CD4-positive, alpha-beta memory T cell (primary cell): Measurements from ENCODE around the gene ZNF559. TPM values are rescaled to one million over a fixed set of nuclear protein-coding genes. Genes with fewer than 3 reads are reported as not detected.
"Not testable (repeated sequence)": the region's sequence is repeated elsewhere in the genome, so short reads cannot be mapped to it uniquely, and the experiment has no call there.

Source experiments
- CTCF ChIA-PET: fragments of 350-600 bp; sonication (Branson Sonifier 250); formaldehyde crosslinking; loops from one replicate; lab custom pipeline; 2021; ENCODE audit warnings: inconsistent platforms; ENCODE audit not compliant: partially characterized antibody; lab: Charles Lee
- POLR2A ChIA-PET: fragments of 350-600 bp; sonication (Branson Sonifier 250); formaldehyde crosslinking; loops from one replicate; lab custom pipeline; 2021; ENCODE audit not compliant: partially characterized antibody; lab: Charles Lee
- DNase-seq, 5 donors: peaks; one replicate each; pipeline versions ENCODE4 v3.0.0 to v3.0.0-alpha.2; 2020 to 2022; ENCODE audit warnings: mixed read lengths in 1 of 5
- H3K27ac ChIP-seq: one replicate; pipeline ENCODE4 v1.7.0; 2013; ENCODE audit warnings: low read depth, low read length
- H3K27me3 ChIP-seq: 2 replicates; pipeline ENCODE4 v1.7.0; 2013; ENCODE audit warnings: mild to moderate bottlenecking, low read length, moderate library complexity; ENCODE audit not compliant: insufficient read depth
- H3K36me3 ChIP-seq: 2 replicates; pipeline ENCODE4 v1.7.0; 2013; ENCODE audit warnings: mild to moderate bottlenecking, low read length, moderate library complexity; ENCODE audit not compliant: insufficient read depth
- H3K4me1 ChIP-seq: 2 replicates; pipeline ENCODE4 v1.7.0; 2013; ENCODE audit warnings: mild to moderate bottlenecking, low read length, moderate library complexity; ENCODE audit not compliant: insufficient read depth
- H3K4me3 ChIP-seq, 2 donors: one replicate each; pipeline ENCODE4 v1.7.0; 2013; ENCODE audit warnings: low read length in 2 of 2, mild to moderate bottlenecking in 1 of 2
- H3K9me3 ChIP-seq, 2 donors: one replicate each; pipeline ENCODE4 v1.7.0; 2013; ENCODE audit warnings: low read length in 2 of 2, control low read depth in 1 of 2; ENCODE audit not compliant: control insufficient read depth in 1 of 2
- H3K27ac Mint-ChIP-seq, 7 donors: one replicate each; pipeline ENCODE4 v1.8.0; 2020 to 2021; ENCODE audit warnings: mixed read lengths in 7 of 7, mild to moderate bottlenecking in 6 of 7, inconsistent platforms in 3 of 7, moderate library complexity in 3 of 7
- H3K27me3 Mint-ChIP-seq, 2 donors: one replicate each; pipeline ENCODE4 v1.8.0; 2020 to 2021; ENCODE audit warnings: mixed read lengths in 2 of 2
- H3K36me3 Mint-ChIP-seq, 2 donors: one replicate each; pipeline ENCODE4 v1.8.0; 2020 to 2021; ENCODE audit warnings: mixed read lengths in 2 of 2, inconsistent platforms in 1 of 2, mild to moderate bottlenecking in 1 of 2
- H3K4me1 Mint-ChIP-seq, 4 donors: one replicate each; pipeline ENCODE4 v1.8.0; 2020 to 2021; ENCODE audit warnings: mixed read lengths in 4 of 4, mild to moderate bottlenecking in 1 of 4
- H3K4me3 Mint-ChIP-seq, 8 donors: one replicate each; pipeline ENCODE4 v1.8.0; 2020 to 2021; ENCODE audit warnings: mixed read lengths in 8 of 8, mild to moderate bottlenecking in 7 of 8, moderate library complexity in 6 of 8, inconsistent platforms in 3 of 8
- H3K9me3 Mint-ChIP-seq, 8 donors: one replicate each; pipeline ENCODE4 v1.8.0; 2020 to 2021; ENCODE audit warnings: mixed read lengths in 8 of 8, mild to moderate bottlenecking in 5 of 8, inconsistent platforms in 3 of 8, moderate library complexity in 1 of 8
- intact Hi-C: fragments of 100-400 bp; cut with micrococcal nuclease; formaldehyde crosslinking; loops from one replicate; pipeline ENCODE4 v1.15.1; 2023
- polyA plus RNA-seq, 2 donors: library from polyadenylated mRNA; unstranded; fragments of 300-500 nt; fragmentation: Illumina TruSeq; gene quantifications; one replicate each; pipeline ENCODE4 v1.2.3, GENCODE V29; 2021
- total RNA-seq, 2 experiments: library from RNA; stranded (reverse); gene quantifications; one replicate each; pipeline ENCODE4 v1.2.3, GENCODE V29; 2021

ZNF559 gene
- total RNA-seq (10 to 100 TPM; 47.4 to 53.5 TPM), polyA plus RNA-seq (10 to 100 TPM; 30.1 to 38.5 TPM)

GRCh38 chr19:9323919-9324583 lies at the start of gene ZNF559:
Gene ZNF559, plus strand, starts transcription at chr19:9324179. Its CDS starts 14,371 bp downstream, at chr19:9338550.
- intact Hi-C loops = loop anchor here (1.0 to 10.0 kb wide), 3 partner anchors 15 to 489 kb away; partner anchors contain the start of genes MBD3L1, ZNF266, ZNF558 and ZNF699
- peak within 1 kb of the TSS; percentile 91 to 97 (median 97) for H3K27ac Mint-ChIP-seq
- H3K9me3 Mint-ChIP-seq = peaks cover 2 to 61% (median 42%) of the 10 kb centered on the region in 8 donors

GRCh38 chr19:9283485-9283884 lies 40.5 kb upstream of the ZNF559 start:
- H3K27me3 ChIP-seq, H3K9me3 ChIP-seq, H3K27ac Mint-ChIP-seq, H3K27ac ChIP-seq, intact Hi-C loops, H3K4me1 ChIP-seq, CTCF ChIA-PET, H3K4me1 Mint-ChIP-seq, H3K36me3 ChIP-seq, H3K4me3 ChIP-seq: not testable (repeated sequence)
- Mint-ChIP-seq H3K9me3 (peaks cover 9 to 75% (median 55%) of the 10 kb centered on the region in 8 donors), H3K27me3 (peaks cover 0 to 12% of the 10 kb centered on the region in 2 donors), H3K36me3 (peaks cover 9 to 26% of the 10 kb centered on the region in 2 donors), H3K4me3 (peak overlapping the region in 4 of 8 donors; percentile 34 to 65 (median 60))
- peak in 3 of 5 donors; percentile 6 to 28 (median 12) for DNase-seq
- POLR2A ChIA-PET = interaction anchor here (1.1 kb wide), 1 partner anchor 26 kb away, joined by 3 read pairs; the partner anchor contains the start of gene ZNF699

More at GRCh38 chr19:9323919-9324583, at the start of gene ZNF559:
- CTCF ChIA-PET = interaction anchor here (1.0 to 2.8 kb wide), 3 partner anchors 10 to 16 kb away, joined by 4 to 23 read pairs (median 4); partner anchors contain the start of gene ZNF699
- Mint-ChIP-seq H3K36me3 (peaks cover 45 to 46% of the 10 kb centered on the region in 2 donors), H3K27me3 (no peaks in the 10 kb centered on the region), H3K4me1 (peaks cover 18 to 39% (median 22%) of the 10 kb centered on the region in 4 donors), H3K4me3 (peak within 1 kb of the TSS; percentile 88 to 98 (median 95))
- Histone ChIP-seq H3K9me3 (peaks cover 0 to 10% of the 10 kb centered on the region in 2 donors), H3K36me3 (no peaks in the 10 kb centered on the region), H3K4me1 (peaks cover 20% of the 10 kb centered on the region), H3K27me3 (no peaks in the 10 kb centered on the region), H3K4me3 (peak within 1 kb of the TSS; percentile 62 to 83), H3K27ac (peak within 1 kb of the TSS; percentile 67)
- POLR2A ChIA-PET = interaction anchor here (0.7 to 3.6 kb wide), 5 partner anchors 14 to 444 kb away, joined by 3 to 30 read pairs (median 3); partner anchors contain the start of genes ZNF699 and ZNF846
- DNase-seq = peak; percentile 95 to 98 (median 97)

- no peaks in the 10 kb centered on the region for H3K27me3 Mint-ChIP-seq
- DNase-seq = no peak
- H3K9me3 Mint-ChIP-seq = peaks cover 0 to 81% (median 70%) of the 10 kb centered on the region in 8 donors
- no peaks in the 10 kb centered on the region for H3K27me3 ChIP-seq
- no peak overlapping the region for H3K27ac Mint-ChIP-seq
- ChIA-PET CTCF (no interaction called here), POLR2A (no interaction called here)
- H3K36me3 ChIP-seq = no peaks in the 10 kb centered on the region
- H3K4me3 Mint-ChIP-seq = no peak overlapping the region
- intact Hi-C loops = no loop called here
- H3K9me3 ChIP-seq = peaks cover 6 to 35% of the 10 kb centered on the region in 2 donors
- no peaks in the 10 kb centered on the region for H3K4me1 Mint-ChIP-seq
- no peak overlapping the region for H3K27ac ChIP-seq
- no peaks in the 10 kb centered on the region for H3K4me1 ChIP-seq
- H3K4me3 ChIP-seq = no peak overlapping the region
- H3K36me3 Mint-ChIP-seq = peaks cover 48 to 49% of the 10 kb centered on the region in 2 donors
Measured at GRCh38 chr19:9289231-9289884, 34.6 kb upstream of the ZNF559 start.

GRCh38 chr19:9295411-9295849 lies 28.5 kb upstream of the ZNF559 start:
- Mint-ChIP-seq H3K4me3 (no peak overlapping the region), H3K9me3 (peaks cover 0 to 96% (median 87%) of the 10 kb centered on the region in 8 donors), H3K27ac (no peak overlapping the region), H3K36me3 (peaks cover 72 to 81% of the 10 kb centered on the region in 2 donors), H3K4me1 (no peaks in the 10 kb centered on the region), H3K27me3 (no peaks in the 10 kb centered on the region)
- intact Hi-C loops = no loop called here
- Histone ChIP-seq H3K27me3 (no peaks in the 10 kb centered on the region), H3K4me1 (no peaks in the 10 kb centered on the region), H3K9me3 (peaks cover 23 to 56% of the 10 kb centered on the region in 2 donors), H3K4me3 (no peak overlapping the region), H3K36me3 (peaks cover 27% of the 10 kb centered on the region), H3K27ac (no peak overlapping the region)
- POLR2A ChIA-PET = no interaction called here
- no peak for DNase-seq
- CTCF ChIA-PET = no interaction called here

- CTCF ChIA-PET = no interaction called here
- H3K4me3 Mint-ChIP-seq = no peak overlapping the region
- Histone ChIP-seq H3K27ac (no peak overlapping the region), H3K27me3 (no peaks in the 10 kb centered on the region), H3K9me3 (peaks cover 23 to 63% of the 10 kb centered on the region in 2 donors), H3K4me3 (peak overlapping the region in 1 of 2 donors; percentile 3), H3K36me3 (peaks cover 36% of the 10 kb centered on the region), H3K4me1 (no peaks in the 10 kb centered on the region)
- H3K36me3 Mint-ChIP-seq = peaks cover 75 to 85% of the 10 kb centered on the region in 2 donors
- H3K9me3 Mint-ChIP-seq = peaks cover 0 to 96% (median 90%) of the 10 kb centered on the region in 8 donors
- no peaks in the 10 kb centered on the region for H3K27me3 Mint-ChIP-seq
- H3K27ac Mint-ChIP-seq = no peak overlapping the region
- H3K4me1 Mint-ChIP-seq = no peaks in the 10 kb centered on the region
- intact Hi-C loops = no loop called here
- POLR2A ChIA-PET = no interaction called here
- DNase-seq = no peak
Measured at GRCh38 chr19:9296336-9296735, 27.6 kb upstream of the ZNF559 start.

- ChIA-PET POLR2A (interaction anchor here (1.2 kb wide), 1 partner anchor 17 kb away, joined by 3 read pairs; the partner anchor contains the start of gene ZNF559), CTCF (no interaction called here)
- DNase-seq = no peak
- Mint-ChIP-seq H3K9me3 (peaks cover 4 to 34% (median 25%) of the 10 kb centered on the region in 8 donors), H3K36me3 (peaks cover 49 to 60% of the 10 kb centered on the region in 2 donors), H3K27me3 (no peaks in the 10 kb centered on the region), H3K27ac (no peak overlapping the region), H3K4me1 (peaks cover 21 to 43% (median 33%) of the 10 kb centered on the region in 4 donors), H3K4me3 (no peak overlapping the region)
- Histone ChIP-seq H3K27ac (no peak overlapping the region), H3K9me3 (peaks cover 0 to 15% of the 10 kb centered on the region in 2 donors), H3K36me3 (peaks cover 35% of the 10 kb centered on the region), H3K4me3 (no peak overlapping the region), H3K27me3 (no peaks in the 10 kb centered on the region), H3K4me1 (peaks cover 23% of the 10 kb centered on the region)
- intact Hi-C loops = loop anchor here (5.0 kb wide), 1 partner anchor 131 kb away; the partner anchor contains the start of gene ZNF266
Measured at GRCh38 chr19:9306443-9306842, 17.5 kb upstream of the ZNF559 start.
